GM21786 (cell line): Measurements from ENCODE around the gene GNB1.

ENCODE experiments used
- ATAC-seq: cut with Tn5 transposase; IDR thresholded peaks from one replicate; pipeline ENCODE4 v1.9.1; 2021; ENCODE audit not compliant: unreplicated experiment

Gene GNB1

DNA sequence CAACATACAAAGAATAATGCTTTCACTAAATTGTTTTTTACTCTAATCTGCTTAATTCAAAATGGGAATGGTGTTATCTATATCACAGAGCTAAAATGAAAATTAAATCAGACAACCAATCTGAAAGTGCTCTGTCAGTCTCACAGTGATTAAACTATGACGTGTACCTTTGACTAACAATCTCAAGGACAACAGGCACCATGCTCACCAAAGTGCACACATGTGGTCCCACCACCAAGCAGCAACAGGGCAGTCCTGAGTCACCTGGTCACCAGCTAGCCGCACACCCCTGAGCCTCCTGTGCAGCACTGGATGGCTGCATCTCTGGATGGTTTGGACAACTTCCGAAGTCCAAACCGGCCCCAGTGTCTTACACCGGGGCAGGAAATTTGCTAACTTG is 58.1 kb downstream of the GNB1 start:
- no peak for ATAC-seq

DNA sequence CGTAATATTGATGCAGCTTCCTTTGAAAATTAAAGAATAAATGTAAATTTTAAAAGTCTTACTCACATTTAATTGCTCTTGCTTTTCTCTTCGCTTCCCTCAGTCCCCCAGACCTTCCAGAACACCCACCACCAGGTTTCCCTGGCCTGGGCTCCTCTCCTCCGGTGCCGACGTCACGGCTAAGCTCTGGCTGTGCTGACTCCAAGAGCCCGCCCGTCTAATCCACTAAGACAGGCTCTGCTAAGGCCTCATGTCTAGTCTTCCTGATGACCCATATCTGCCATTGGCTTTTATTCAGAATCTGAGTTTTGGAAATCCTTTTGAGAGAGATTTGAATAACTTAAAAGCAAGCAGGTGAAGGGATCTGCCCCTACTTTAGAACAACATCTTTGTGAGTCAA is 58.7 kb downstream of the GNB1 start:
- ATAC-seq: no peak

- ATAC-seq: no peak
Measured at GRCh38 chr1:1827089-1827848, 63.6 kb downstream of the GNB1 start.

- ATAC-seq: no peak
Measured at GRCh38 chr1:1826356-1827088, 64.4 kb downstream of the GNB1 start.

- ATAC-seq: no peak
Measured at GRCh38 chr1:1825217-1825616, 65.7 kb downstream of the GNB1 start.

DNA sequence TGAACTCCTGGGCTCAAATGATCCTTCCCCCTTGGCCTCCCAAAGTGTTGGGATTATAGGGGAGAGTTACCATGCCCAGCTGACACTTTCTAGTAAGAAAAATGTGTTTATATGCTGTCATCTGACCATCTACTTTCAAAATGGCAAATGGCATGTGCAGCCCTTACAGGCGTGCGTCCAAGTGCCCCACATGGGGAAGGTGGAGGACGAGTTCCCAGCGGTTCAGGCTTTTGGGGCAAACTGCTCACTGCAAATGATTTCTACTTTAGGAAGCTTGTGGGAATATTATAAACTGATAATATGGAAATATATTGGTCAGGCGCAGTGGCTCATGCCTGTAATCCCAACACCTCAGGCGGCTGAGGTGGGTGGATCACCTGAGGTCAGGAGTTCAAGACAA is 71.1 kb downstream of the GNB1 start:
- ATAC-seq: no peak

DNA sequence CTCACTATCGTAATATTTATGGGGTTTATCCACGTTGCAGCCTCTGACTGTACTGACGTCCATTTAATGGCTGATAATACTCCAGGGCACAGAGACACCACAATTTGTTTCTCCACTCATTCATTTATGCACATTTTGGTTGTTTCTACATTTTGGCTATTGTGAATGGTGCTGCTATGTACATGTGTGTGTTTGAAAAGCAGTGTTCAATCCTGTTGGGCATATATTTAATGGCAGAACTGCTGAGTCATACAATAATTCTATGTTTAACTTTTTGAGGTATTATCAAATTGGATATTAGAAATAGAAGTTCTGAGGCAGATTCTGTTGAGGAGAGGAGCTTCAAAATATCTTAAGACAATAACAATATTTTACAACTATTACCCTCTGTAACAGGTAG is 73.7 kb downstream of the GNB1 start:
- no peak for ATAC-seq

- no peak for ATAC-seq
Measured at GRCh38 chr1:1815606-1816281, 75.1 kb downstream of the GNB1 start.

DNA sequence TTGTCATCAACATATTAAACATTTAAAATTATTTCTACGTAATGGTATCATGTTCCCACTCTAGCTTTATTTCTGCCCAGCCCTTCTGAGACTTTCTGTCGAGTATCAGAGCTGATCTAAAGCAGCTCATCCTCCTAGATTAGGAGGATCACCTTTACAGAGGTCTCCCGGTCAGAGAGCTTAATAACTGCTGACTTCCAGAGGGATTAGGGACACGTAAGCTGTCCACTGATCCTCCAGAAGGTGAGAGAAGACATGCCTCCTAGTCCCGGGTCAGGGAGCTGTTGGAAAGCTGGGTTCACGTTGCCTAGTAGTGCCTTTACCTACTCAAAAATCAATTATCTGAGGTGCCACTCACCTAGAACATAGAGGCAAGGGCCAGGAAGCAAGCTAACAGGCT is 81.4 kb downstream of the GNB1 start:
- ATAC-seq: no peak

- ATAC-seq: no peak
Measured at GRCh38 chr1:1808206-1808605, 82.7 kb downstream of the GNB1 start.

DNA sequence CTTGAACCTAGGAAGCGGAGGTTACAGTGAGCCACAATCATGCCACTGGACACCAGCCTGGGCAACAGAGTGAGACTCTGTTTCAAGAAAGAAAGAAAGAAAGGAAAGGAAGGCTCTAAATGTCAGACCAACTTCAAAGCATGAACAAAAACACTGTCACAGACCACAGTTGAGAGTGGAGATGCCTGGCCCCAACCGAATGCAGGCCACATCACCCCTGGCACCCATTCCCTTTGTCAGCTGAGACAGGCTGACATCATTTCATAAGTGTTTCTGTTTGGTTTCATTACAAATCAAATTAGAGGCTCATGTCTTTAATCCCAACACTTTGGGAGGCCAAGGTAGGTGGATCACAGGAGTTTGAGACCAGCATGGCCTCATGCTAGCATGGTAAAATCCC is 84.0 kb downstream of the GNB1 start:
- ATAC-seq: no peak

- ATAC-seq: no peak
Measured at GRCh38 chr1:1804301-1804700, 86.6 kb downstream of the GNB1 start.

DNA sequence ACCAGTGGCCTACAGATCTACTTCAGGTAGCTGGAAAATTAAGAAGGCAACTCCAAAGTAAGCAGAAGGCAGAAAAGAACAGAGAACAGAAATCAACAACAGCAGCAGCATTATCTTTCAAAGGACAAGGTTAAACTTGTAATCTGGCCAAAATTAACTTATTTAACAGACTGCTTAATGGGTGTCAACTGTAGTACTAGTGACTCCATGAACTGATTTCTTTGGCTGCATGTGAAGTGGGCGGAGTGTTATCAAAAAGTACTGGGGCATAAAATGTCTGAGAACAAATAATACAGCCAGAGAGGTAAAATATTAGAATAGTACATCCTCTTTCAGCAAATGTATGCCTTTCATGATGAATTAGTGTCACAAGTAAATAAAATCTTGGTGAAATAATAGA is 88.0 kb downstream of the GNB1 start:
- ATAC-seq: no peak

DNA sequence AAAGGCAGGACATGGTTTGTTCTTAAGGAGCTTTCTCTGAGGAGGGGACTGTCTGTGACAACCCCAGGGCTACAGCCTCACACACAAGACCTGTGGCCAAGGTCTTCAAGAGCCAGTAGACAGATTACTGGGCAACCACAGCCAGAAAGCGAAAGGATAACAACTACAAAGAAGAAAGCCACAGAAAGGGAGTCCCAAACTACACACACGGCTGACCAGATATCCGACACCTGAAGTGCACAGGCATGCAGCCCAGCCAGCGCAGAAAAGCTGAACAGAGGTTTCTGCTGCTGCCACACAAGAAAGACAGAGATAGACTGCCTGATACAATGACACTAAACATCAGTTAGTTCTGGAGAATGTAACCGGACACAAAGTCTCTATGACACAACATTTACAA is 91.2 kb downstream of the GNB1 start:
- peak; percentile 87 for ATAC-seq

DNA sequence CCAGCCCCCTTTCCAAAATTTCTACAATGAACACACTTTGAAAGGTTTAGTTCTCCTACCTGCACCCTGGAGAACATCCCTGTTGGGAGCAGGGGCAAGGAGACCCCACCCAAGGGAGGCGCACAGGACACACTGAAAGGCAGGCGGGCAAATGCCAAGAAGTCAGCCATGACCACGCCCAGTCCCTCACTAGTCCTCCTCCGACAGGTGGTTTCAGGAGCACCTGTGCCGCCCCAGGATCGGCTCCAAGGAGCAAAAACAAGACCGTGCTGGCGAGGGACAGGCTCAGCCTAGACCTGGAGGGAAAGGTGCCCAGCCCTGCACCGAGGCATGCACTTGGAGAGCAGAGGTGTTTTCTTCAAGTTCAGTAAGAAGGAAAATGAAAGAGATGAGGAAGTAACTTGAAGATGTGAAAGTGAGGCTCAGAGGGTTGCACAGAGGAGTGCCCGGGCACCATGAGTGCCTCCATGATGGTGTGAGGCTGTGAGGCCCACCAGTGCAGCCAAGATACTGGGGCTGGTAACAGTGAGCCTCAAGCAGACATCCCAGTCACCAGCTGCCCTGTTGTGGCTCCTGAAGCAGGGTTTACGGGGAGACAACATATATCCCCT is 93.1 kb downstream of the GNB1 start:
- no peak for ATAC-seq

DNA sequence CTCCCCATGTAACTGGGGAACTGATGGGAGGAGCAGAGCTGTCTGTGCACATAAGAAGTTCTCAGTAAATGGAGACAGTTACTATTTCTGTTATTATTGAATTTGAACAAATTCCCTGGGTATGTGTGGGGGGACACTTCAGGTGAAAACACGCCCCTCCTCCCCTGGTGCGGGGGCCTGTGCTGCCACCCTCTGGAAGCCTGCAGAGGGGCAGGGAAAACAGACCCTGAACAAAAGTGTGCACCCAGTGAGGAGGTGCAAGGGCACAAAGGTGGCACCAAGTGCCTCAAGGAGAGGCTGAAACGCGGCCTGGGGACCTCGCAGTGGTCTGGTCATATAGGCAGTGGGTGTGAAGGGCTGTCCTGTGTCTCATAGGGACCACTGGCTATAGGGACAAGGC is 94.4 kb downstream of the GNB1 start:
- no peak for ATAC-seq

GRCh38 chr1:1794999-1795398 is 95.9 kb downstream of the GNB1 start:
- no peak for ATAC-seq

GRCh38 chr1:1793481-1794244 is 97.2 kb downstream of the GNB1 start:
- no peak for ATAC-seq

DNA sequence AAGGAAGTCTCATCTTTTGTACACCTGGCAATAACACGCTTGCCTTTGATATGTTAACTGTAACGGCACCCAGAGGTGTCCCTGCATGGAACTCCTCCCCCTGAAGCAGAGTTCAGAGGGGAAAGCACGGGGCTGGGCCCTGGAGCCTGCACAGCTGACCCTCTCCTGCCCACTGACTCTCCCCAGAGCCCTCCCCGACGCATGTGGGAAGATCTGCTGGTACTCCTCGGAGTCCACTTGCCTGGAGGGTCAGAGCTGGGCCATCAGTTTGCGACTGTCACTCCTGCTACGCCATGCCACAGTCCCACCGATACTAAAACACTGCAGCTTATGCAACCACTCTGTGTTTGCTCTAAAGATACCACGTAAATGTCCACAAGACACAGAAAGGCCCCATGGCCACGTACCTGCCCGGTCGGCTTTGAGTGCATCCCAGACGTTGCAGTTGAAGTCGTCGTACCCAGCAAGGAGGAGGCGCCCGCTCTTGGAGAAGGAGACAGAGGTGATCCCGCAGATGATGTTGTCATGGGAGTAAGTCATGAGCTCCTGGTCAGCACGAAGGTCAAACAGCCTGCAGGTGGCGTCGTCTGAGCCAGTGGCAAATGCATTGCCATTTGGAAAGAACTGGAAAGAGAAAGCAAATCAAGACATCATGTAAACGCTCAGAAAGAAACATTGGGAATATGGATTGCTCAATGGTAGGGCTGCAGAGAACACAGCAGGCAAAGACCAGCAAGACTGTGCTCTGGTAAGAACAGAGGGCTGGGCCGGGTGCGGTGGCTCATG is 102.0 kb downstream of the GNB1 start:
- ATAC-seq: no peak

DNA sequence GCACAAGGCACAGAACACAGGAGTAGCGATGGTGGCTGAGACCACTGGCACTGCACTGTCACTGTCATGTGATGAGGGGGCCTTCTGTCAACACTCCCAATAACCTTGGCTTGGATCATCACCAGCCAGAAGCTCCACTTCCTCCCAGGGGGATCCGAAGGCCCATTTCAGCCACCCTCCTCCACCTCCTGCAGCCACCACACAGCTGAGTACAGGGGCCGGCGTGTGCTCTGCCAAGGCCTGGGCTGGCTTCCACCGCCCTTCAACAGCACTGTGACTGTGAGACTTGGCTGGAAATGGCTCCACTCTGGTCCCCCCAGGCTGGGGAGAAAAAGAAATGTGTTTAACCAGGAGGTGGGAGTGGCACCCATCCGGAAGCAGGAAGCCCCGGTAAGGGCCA is 102.8 kb downstream of the GNB1 start:
- ATAC-seq: no peak
